T-helper 1 cell treated with Interleukin-12 subunit alpha and Interleukin-12 subunit beta and Interleukin-4 antibody, amounts not matched to agents 30 μg/mL and 1 μg/mL, for 36 hours (primary cell): ENCODE measurements around the gene TPO.
"Not testable (repeated sequence)": the region's sequence is repeated elsewhere in the genome, so short reads cannot be mapped to it uniquely, and the experiment has no call there.

ENCODE experiments used
- H3K27ac Mint-ChIP-seq: one replicate; pipeline ENCODE4 v1.8.0; 2021; ENCODE audit warnings: mild to moderate bottlenecking, mixed read lengths
- H3K27me3 Mint-ChIP-seq: one replicate; pipeline ENCODE4 v1.8.0; 2021; ENCODE audit warnings: low read depth, mixed read lengths
- H3K36me3 Mint-ChIP-seq: one replicate; pipeline ENCODE4 v1.8.0; 2021; ENCODE audit warnings: low read depth, mixed read lengths
- H3K4me1 Mint-ChIP-seq: one replicate; pipeline ENCODE4 v1.8.0; 2021; ENCODE audit warnings: low read depth, mixed read lengths
- H3K4me3 Mint-ChIP-seq: one replicate; pipeline ENCODE4 v1.8.0; 2021; ENCODE audit warnings: mild to moderate bottlenecking, moderate library complexity, mixed read lengths
- H3K9me3 Mint-ChIP-seq: one replicate; pipeline ENCODE4 v1.8.0; 2021; ENCODE audit warnings: mixed read lengths

TPO gene

DNA sequence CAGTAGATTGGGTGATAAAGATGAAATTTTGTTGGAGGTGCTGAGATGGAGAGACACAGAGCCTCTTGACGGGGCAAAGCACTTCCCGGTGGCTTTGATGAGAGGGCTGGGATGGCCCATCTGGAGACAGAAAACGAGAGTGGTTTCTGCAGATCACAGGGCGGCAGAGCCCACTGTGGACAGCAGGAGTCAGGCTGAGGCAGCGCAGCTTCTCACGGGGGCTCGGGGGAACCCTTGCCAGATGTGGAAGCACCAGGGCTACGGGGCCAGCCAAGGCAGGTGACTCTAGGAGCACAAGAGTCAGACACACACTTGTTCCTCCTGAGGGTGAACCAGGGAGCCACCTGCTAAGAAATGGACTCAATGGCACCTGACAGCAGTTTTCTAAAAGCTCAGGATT is 78.5 kb downstream of the TPO start:
- H3K4me1 Mint-ChIP-seq: no peaks in the 10 kb centered on the region
- H3K4me3 Mint-ChIP-seq: no peak overlapping the region
- no peak overlapping the region for H3K27ac Mint-ChIP-seq
- H3K27me3 Mint-ChIP-seq: no peaks in the 10 kb centered on the region
- H3K9me3 Mint-ChIP-seq: no peaks in the 10 kb centered on the region
- no peaks in the 10 kb centered on the region for H3K36me3 Mint-ChIP-seq

DNA sequence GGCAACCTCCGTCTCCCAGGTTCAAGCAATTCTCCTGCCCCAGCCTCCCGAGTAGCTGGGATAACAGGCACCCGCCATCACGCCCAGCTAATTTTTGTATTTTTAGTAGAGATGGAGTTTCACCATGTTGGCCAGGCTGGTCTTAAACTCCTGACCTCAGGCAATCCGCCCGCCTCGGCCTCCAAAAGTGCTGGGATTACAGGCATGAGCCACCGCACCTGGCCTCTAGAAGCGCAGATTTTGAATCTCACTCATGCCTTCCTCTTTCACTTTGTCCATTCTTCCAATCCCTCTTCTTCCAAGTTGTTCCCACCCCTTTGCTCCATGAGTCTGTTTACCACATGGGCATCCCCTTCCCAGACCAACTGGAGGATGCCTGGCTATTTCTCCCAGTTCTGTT is 79.0 kb downstream of the TPO start:
- H3K4me1 Mint-ChIP-seq, H3K9me3 Mint-ChIP-seq, H3K27me3 Mint-ChIP-seq, H3K36me3 Mint-ChIP-seq, H3K4me3 Mint-ChIP-seq, H3K27ac Mint-ChIP-seq: not testable (repeated sequence)

GRCh38 chr2:1492711-1493430 is 79.6 kb downstream of the TPO start:
- no peak overlapping the region for H3K27ac Mint-ChIP-seq

DNA sequence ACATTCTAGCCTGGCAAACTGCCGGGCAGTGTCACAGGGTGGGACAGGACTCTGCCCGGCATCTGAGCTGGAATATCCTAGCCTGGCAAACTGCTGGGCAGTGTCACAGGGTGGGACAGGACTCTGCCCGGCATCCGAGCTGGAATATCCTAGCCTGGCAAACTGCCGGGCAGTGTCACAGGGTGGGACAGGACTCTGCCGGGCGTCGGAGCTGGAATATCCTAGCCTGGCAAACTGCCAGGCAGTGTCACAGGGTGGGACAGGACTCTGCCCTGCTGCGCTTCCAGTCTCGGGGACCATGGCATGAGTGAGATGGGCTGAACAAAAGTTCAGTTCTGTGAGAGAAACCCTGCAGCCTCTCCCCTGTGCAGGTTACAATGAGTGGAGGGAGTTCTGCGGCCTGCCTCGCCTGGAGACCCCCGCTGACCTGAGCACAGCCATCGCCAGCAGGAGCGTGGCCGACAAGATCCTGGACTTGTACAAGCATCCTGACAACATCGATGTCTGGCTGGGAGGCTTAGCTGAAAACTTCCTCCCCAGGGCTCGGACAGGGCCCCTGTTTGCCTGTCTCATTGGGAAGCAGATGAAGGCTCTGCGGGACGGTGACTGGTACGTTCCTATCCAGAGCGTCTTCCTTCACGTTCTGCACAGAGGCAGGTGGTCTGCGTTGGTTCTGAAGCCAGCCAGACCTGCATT is 80.3 kb downstream of the TPO start:
- H3K4me3 Mint-ChIP-seq: no peak overlapping the region
- H3K9me3 Mint-ChIP-seq: no peaks in the 10 kb centered on the region
- no peaks in the 10 kb centered on the region for H3K27me3 Mint-ChIP-seq
- H3K27ac Mint-ChIP-seq: no peak overlapping the region
- no peaks in the 10 kb centered on the region for H3K36me3 Mint-ChIP-seq
- H3K4me1 Mint-ChIP-seq: no peaks in the 10 kb centered on the region

More at GRCh38 chr2:1492711-1493430, 79.6 kb downstream of the TPO start:
- no peaks in the 10 kb centered on the region for H3K4me1 Mint-ChIP-seq
- H3K4me3 Mint-ChIP-seq: no peak overlapping the region
- no peaks in the 10 kb centered on the region for H3K9me3 Mint-ChIP-seq
- no peaks in the 10 kb centered on the region for H3K27me3 Mint-ChIP-seq
- no peaks in the 10 kb centered on the region for H3K36me3 Mint-ChIP-seq

GRCh38 chr2:1494257-1494656 is 81.0 kb downstream of the TPO start:
- Mint-ChIP-seq H3K36me3 (no peaks in the 10 kb centered on the region), H3K27me3 (no peaks in the 10 kb centered on the region), H3K4me1 (no peaks in the 10 kb centered on the region), H3K27ac (no peak overlapping the region), H3K9me3 (no peaks in the 10 kb centered on the region), H3K4me3 (no peak overlapping the region)

DNA sequence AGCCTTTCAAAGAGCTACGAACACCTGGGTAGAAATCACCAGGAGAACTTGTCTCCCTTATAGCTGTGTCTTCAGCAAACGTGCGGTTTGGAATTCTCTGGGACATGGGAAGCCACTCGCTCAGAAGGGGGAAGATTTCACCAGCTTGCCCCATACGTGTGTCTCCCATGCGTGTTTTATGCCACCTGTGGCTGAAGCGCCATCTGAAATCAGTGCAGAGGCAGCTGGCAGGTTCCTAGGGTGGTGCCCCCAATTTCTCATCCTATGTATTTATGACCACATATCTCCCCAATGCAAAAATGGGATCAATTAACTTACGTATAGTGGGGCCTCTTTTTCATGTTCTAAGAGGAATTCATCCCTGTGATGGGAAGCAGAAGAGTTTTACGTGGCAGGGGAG is 81.6 kb downstream of the TPO start:
- H3K27ac Mint-ChIP-seq: no peak overlapping the region
- no peaks in the 10 kb centered on the region for H3K9me3 Mint-ChIP-seq
- no peak overlapping the region for H3K4me3 Mint-ChIP-seq
- H3K36me3 Mint-ChIP-seq: no peaks in the 10 kb centered on the region
- no peaks in the 10 kb centered on the region for H3K27me3 Mint-ChIP-seq
- H3K4me1 Mint-ChIP-seq: no peaks in the 10 kb centered on the region

- H3K4me1 Mint-ChIP-seq: no peaks in the 10 kb centered on the region
- no peak overlapping the region for H3K4me3 Mint-ChIP-seq
- no peaks in the 10 kb centered on the region for H3K36me3 Mint-ChIP-seq
- no peaks in the 10 kb centered on the region for H3K9me3 Mint-ChIP-seq
- H3K27ac Mint-ChIP-seq: no peak overlapping the region
- no peaks in the 10 kb centered on the region for H3K27me3 Mint-ChIP-seq
These were observed 82.6 kb downstream of the TPO start for GRCh38 chr2:1495676-1496358.

- Mint-ChIP-seq H3K4me1 (no peaks in the 10 kb centered on the region), H3K9me3 (no peaks in the 10 kb centered on the region), H3K27me3 (no peaks in the 10 kb centered on the region), H3K4me3 (no peak overlapping the region), H3K36me3 (no peaks in the 10 kb centered on the region), H3K27ac (no peak overlapping the region)
These were observed 83.1 kb downstream of the TPO start for GRCh38 chr2:1496359-1496821.

DNA sequence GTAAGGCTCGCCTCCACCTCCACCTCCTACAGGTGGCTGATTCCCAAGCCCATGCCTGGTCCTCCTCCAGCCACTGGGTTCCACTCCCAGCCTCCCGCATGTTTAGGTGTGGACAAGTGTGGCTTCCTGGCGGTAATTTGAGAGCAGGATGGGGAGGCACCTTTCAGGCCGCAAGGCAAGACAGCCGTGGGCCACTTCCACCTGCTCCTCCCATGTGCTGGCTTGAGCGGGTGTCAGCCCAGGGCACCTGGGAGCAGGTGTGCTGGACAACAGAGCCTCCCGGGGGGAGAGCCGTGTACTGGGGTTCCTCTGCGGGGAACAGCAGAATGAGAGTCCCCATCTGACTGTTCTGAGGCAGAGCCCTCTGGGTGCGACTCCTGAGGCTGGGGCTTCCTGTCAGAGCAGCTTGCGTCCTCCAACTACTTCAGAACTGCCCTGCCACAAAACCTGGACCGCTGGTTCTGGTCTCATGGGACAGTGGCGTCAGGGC is 83.9 kb downstream of the TPO start:
- Mint-ChIP-seq H3K27ac (no peak overlapping the region), H3K9me3 (no peaks in the 10 kb centered on the region), H3K36me3 (no peaks in the 10 kb centered on the region), H3K27me3 (no peaks in the 10 kb centered on the region), H3K4me1 (no peaks in the 10 kb centered on the region), H3K4me3 (no peak overlapping the region)

DNA sequence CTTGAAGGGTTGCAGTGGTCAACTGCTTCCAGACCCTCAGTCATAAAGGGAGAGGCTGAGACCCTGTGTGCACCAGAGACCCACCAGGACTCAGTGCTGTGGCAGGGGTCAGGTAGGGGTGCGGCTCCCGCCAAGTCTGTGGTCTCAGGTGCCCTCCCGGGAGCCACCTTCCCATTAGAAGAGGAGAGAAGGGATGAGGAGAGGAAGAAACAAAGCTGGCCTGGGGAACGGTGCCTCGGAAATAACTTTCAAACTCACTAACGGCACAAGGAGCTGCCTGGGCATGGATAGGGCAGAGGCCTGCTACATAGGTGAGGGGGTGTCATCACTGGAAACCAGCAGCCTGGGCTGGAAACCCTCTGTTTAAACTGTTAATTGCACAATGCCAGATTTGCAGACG is 84.9 kb downstream of the TPO start:
- no peaks in the 10 kb centered on the region for H3K9me3 Mint-ChIP-seq
- no peaks in the 10 kb centered on the region for H3K36me3 Mint-ChIP-seq
- no peaks in the 10 kb centered on the region for H3K27me3 Mint-ChIP-seq
- H3K4me1 Mint-ChIP-seq: no peaks in the 10 kb centered on the region
- H3K27ac Mint-ChIP-seq: no peak overlapping the region
- no peak overlapping the region for H3K4me3 Mint-ChIP-seq

DNA sequence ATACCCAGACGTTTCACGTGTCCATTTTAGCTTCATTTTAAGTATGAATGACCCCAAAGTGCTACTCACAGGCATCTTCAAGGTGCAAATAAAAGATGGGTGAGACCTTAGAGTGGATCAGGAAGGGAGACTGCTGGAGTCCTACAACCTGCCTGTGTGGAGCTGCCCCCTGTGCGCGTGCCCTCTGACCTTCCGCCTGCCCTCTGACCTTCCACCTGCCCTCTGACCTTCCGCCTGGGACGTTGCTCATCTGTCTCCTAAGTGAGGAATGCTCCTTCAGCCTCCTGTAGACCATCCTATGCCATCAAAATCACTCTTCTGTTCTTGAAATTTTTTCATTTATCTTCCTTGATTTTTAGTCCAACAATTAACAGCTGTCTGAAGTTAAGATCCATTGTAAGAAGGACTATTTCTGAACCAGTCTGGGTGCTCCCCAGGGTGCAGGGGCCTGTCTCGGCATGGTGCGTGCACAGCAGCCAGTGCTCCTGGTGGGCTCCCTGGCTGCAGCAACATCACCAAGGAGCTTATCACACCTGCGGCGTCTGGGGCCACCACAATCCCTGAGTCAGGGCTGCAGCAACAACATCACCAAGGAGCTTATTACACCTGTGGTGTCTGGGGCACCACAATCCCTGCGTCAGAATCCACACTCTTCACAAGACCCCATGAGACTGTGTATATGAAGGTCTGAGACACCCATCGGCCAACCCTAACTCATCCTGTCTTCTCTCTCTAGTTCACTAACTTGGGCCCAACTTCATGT is 86.0 kb downstream of the TPO start:
- Mint-ChIP-seq H3K4me1 (no peaks in the 10 kb centered on the region), H3K27ac (no peak overlapping the region), H3K36me3 (no peaks in the 10 kb centered on the region), H3K27me3 (no peaks in the 10 kb centered on the region), H3K4me3 (no peak overlapping the region), H3K9me3 (no peaks in the 10 kb centered on the region)

DNA sequence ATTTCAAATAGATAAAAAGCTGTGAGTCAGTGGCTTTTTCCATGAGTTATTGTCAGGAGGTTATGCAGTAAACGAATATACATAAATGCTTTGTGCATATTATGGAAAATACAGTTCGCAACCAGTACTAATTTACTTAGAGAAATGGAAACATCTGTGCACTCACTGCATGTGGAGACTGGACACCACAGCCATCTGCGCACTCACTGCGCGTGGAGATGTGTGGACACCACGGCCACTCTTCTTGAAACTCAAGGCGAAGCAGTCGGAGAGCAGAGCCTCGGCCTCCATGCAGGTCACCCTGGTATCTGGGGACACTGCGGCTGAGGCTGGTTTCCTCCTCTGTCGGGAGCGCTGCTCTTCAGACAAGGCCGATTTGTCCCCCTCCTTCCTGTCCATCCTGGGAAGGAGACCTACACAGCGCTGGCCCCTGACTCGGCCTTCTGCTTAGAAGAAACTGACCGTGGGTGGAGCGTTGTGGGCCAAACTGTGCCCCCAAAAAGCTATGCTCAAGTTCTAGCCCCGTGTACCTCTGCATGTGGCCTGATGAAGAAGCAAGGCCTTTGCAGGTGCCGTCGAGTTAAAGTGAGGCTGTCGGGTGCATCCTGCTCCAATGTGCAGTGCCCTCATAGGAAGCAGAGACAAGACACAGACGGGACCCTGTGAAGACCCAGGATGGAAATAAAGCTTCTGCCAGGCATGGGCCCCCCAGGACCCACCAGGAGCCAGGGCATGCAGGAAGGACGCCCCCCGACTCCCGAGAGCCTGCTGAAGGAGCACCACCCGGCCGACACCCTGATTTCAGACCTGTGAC is 88.0 kb downstream of the TPO start:
- no peaks in the 10 kb centered on the region for H3K4me1 Mint-ChIP-seq
- no peaks in the 10 kb centered on the region for H3K27me3 Mint-ChIP-seq
- H3K27ac Mint-ChIP-seq: no peak overlapping the region
- no peak overlapping the region for H3K4me3 Mint-ChIP-seq
- no peaks in the 10 kb centered on the region for H3K36me3 Mint-ChIP-seq
- no peaks in the 10 kb centered on the region for H3K9me3 Mint-ChIP-seq

- Mint-ChIP-seq H3K4me3 (no peak overlapping the region), H3K4me1 (no peaks in the 10 kb centered on the region), H3K36me3 (peaks cover 2% of the 10 kb centered on the region), H3K9me3 (no peaks in the 10 kb centered on the region), H3K27ac (no peak overlapping the region), H3K27me3 (no peaks in the 10 kb centered on the region)
These were observed 88.7 kb downstream of the TPO start for GRCh38 chr2:1501991-1502390.

DNA sequence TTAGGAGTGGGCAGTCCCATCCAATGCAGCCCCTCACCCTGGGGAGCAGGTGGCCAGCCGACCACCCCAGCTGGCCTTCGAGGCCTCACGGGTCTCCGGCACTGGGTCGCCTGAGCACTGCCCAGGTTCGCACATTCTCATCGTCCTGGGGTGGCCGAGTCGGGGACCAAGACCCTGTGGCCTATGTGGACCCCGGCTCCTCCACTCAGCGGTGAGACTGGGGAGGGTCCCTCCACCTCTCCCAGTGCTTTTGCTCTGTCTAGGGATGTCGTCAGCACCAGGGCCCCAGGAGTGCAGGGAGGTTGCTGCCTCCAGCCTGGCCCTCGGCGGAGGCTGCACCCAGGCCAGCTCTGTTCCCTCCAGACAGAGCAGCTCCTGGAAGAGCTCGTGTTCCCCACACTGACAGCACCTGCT is 89.6 kb downstream of the TPO start:
- no peak overlapping the region for H3K27ac Mint-ChIP-seq
- peaks cover 2% of the 10 kb centered on the region for H3K36me3 Mint-ChIP-seq
- H3K9me3 Mint-ChIP-seq: no peaks in the 10 kb centered on the region

More for the DNA sequence above, 89.6 kb downstream of the TPO start:
- Mint-ChIP-seq H3K4me1 (no peaks in the 10 kb centered on the region), H3K27me3 (no peaks in the 10 kb centered on the region), H3K4me3 (no peak overlapping the region)
